ENCODE results near the gene TNIK.

TNIK gene

DNA sequence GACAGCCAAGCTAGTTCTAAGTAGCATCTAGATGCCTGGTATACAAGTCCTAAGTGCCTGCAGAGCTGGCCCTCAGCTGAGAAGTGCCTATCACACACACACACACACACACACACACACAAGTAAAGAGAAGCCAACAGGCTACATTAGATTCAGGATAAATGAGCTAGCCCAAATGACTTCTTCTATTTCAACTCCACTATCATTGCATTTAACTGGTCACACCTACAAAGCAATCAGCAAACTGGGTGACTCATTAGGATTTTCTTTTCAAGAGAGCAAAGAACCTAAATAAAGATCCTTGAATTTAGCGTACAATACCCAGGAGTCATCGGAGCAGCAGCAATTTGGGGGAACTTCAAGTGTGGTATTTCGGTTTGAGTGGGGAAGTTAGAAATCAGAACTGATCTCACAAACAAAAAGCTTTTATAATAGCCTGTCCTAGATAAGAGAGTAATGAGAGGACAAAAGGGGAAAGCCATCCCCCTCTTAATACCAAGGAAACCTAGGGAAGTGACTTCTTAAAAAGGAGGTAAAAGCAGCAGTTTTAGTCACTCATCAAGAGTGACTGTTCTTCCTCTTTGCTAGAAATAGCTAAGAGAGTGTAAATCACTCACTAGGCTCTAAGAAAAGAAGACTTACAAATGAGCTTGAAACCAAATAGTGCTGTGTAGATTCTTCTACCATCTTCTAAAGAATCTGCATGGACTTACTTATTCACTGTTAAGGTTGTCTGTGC is 112.7 kb downstream of the TNIK start:
- no peak for DNase-seq (ENCODE audit: extremely low read depth, low read depth)
- TF ChIP-seq, protein P1, sequence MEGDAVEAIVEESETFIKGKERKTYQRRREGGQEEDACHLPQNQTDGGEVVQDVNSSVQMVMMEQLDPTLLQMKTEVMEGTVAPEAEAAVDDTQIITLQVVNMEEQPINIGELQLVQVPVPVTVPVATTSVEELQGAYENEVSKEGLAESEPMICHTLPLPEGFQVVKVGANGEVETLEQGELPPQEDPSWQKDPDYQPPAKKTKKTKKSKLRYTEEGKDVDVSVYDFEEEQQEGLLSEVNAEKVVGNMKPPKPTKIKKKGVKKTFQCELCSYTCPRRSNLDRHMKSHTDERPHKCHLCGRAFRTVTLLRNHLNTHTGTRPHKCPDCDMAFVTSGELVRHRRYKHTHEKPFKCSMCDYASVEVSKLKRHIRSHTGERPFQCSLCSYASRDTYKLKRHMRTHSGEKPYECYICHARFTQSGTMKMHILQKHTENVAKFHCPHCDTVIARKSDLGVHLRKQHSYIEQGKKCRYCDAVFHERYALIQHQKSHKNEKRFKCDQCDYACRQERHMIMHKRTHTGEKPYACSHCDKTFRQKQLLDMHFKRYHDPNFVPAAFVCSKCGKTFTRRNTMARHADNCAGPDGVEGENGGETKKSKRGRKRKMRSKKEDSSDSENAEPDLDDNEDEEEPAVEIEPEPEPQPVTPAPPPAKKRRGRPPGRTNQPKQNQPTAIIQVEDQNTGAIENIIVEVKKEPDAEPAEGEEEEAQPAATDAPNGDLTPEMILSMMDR (IDR thresholded peaks at IDR 0.05; ENCODE audit: low read depth, low read length): no peak

DNA sequence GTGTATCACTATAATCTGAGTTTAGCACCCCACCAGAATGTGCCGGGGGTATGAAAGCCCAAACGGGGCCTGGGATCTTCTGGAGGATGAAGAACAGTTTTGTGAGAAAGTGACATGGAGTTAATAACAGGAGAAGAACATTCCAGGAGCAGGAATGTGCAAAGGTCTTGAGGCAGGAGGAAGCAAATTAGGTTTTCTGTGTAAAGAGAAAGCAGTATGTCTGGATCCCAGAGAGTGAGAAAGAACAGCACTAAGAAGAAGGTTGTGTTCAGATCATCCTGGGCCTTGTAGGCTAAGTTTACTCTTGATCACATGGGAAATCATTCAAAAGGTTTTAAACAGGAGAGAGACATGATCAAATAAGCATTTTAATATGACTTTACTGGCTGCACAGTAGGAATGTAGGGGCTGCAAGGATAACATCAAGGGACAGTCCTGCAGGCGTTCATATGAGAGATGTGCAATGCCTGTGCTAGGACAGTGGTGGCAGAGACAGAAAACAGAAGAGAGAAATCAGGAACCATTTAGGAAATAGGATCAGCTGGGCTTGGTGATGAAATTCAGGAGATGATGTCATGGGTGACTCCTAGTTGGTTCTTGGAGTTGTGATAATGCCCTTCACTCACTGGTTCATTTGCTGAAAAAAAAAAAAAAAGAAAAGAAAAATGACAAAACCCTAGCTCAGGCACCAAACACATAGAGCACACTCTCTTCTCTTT is 113.5 kb downstream of the TNIK start:
- TF ChIP-seq, protein P1 (IDR thresholded peaks at IDR 0.05; ENCODE audit: low read depth, low read length): no peak
- no peak for DNase-seq (ENCODE audit: extremely low read depth, low read depth)

DNA sequence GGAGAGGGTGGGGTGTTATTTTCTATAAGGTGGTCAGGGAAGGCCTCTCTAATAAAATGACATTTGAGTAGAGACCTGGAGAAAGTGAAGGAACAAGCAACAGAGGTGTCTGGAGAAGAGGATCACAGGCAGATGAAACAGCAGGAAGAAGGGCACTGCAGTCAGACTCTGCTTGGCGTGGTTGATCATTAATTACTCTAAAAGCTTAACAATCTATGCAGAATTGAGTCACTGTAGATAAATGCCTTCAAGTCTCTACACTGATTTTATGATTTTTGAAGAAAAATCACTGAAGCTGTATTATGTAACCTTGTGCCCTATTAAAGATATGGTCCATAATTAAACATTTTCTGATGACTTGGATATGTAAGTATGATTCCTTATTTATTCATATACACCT is 114.2 kb downstream of the TNIK start:
- TF ChIP-seq, protein P1 (IDR thresholded peaks at IDR 0.05; ENCODE audit: low read depth, low read length): no peak
- no peak for DNase-seq (ENCODE audit: extremely low read depth, low read depth)

DNA sequence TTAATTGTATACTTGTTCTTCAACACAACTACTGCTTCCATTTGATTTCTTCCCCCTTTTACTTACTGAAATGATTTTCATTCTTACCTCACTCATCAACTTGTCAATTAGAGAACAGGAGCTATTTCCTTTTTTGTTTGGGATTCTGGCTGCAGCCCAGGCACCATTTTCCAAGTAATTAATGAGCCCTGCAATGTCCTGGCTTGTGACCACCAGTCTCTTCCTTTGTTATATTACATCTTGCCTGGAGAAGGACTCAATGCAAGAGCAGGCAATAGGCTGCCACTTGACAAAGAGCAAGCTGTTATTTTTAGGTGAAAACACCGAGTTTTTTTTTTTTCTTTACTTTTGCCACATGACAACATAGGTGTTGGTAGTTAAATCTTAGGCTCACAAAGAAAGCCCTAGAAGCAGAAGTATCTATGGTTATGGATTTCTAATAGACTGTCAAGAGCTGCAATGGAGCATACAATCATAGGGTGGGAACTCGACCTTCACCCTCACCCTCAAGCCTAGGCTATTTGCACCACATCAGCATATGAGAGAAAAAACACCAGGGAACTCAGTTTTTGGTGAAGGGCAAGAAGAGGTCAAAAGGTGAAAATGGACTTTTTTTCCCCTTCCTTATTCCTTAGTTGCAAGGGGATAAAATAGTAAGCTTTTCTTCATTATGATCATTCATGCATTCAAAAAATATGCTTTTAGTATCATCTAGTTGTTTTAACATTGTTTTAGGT is 114.9 kb downstream of the TNIK start:
- TF ChIP-seq, protein P1 (IDR thresholded peaks at IDR 0.05; ENCODE audit: low read depth, low read length): no peak
- DNase-seq (ENCODE audit: extremely low read depth, low read depth): no peak

DNA sequence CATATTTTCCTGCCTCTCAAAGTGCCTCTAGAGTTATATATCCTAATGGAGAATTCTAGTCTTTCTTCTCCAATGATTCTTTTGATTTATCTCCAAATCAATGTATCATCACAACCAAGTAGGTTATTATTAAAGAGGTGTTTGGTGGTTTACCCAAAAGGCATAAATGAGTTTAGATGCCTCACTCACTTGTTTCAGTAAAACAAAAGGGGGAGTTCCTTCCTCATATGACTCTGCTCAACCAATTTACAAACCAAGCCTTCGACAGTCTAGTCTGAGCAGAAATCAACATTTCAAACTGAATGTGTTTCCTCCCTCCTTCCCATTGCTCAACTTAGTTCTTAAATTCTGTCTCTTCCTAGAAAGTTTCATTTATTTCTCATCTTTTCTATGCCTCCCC is 116.5 kb downstream of the TNIK start:
- TF ChIP-seq, protein P1 (IDR thresholded peaks at IDR 0.05; ENCODE audit: low read depth, low read length): no peak
- no peak for DNase-seq (ENCODE audit: extremely low read depth, low read depth)

DNA sequence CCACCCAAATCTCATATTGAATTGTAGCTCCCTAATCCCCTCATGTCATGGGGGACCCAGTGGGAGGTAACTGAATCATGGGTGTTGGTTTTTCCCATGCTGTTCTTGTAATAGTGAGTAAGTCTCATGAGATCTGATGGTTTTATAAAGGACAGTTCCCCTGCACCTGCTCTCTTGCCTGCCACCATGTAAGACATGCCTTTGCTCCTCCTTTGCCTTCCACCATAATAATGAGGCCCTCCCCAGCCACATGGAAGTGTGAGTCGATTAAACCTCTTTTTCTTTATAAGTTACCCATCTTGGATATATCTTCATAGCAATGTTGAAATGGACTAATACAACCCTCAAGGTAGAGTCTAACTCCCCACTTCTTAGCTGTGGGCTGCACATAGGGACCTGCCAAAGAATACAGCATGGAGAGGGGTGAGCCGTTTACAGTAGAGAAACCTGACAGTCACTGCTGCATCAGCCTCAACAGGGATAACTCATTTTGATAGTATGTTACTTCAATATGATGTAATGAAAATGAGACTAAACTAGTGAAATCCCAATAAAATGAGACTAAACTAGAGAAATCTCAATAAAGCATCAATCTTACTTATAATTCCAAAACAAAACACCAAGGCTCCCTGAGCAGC is 117.3 kb downstream of the TNIK start:
- DNase-seq (ENCODE audit: extremely low read depth, low read depth): no peak

More for the DNA sequence above, 117.3 kb downstream of the TNIK start:
- TF ChIP-seq, protein P1 (IDR thresholded peaks at IDR 0.05; ENCODE audit: low read depth, low read length): no peak

Data from AG09319 (cell line).